WTC11 (cell line): ENCODE data around the gene ZBTB32. TPM values are rescaled to one million over a fixed set of nuclear protein-coding genes. Genes with fewer than 3 reads are reported as not detected.
A peak's percentile ranks its signal among the peaks of the same experiment; 100 is the strongest.

ENCODE experiments used
- ATAC-seq: fragments of 200-7000 bp; cut with Tn5 transposase; 2 replicates; pipeline ENCODE4 v1.10.0; 2021; ENCODE audit warnings: mild to moderate bottlenecking, moderate library complexity
- Bru-seq: library from RNA; stranded (reverse); fragments of 400-500 nt; gene quantifications from one replicate; lab custom pipeline; 2021; lab: Mats Ljungman, UMichigan
- CTCF ChIA-PET: fragments of 300-600 bp; sonication (Branson Sonifier 250); formaldehyde crosslinking; loops from one replicate; lab custom pipeline; 2021; ENCODE audit warnings: antibody characterized with exemption; lab: Charles Lee
- POLR2A ChIA-PET: fragments of 350-600 bp; sonication (Branson Sonifier 250); formaldehyde crosslinking; loops from one replicate; lab custom pipeline; 2021; ENCODE audit warnings: antibody characterized with exemption; lab: Charles Lee
- DNase-seq: peaks from one replicate; pipeline ENCODE4 v3.0.0; 2021; ENCODE audit warnings: low spot score
- H3K27ac Mint-ChIP-seq: 2 replicates; pipeline ENCODE4 v1.8.0; 2021; ENCODE audit warnings: mixed read lengths
- H3K27me3 Mint-ChIP-seq: 2 replicates; pipeline ENCODE4 v1.8.0; 2021; ENCODE audit warnings: low read depth, mild to moderate bottlenecking, moderate library complexity, mixed read lengths
- H3K36me3 Mint-ChIP-seq: 2 replicates; pipeline ENCODE4 v1.8.0; 2021; ENCODE audit warnings: mixed read lengths
- H3K4me1 Mint-ChIP-seq: 2 replicates; pipeline ENCODE4 v1.8.0; 2022; ENCODE audit warnings: mixed read lengths
- H3K4me3 Mint-ChIP-seq: 2 replicates; pipeline ENCODE4 v1.8.0; 2021; ENCODE audit warnings: mild to moderate bottlenecking, moderate library complexity, mixed read lengths
- H3K9me3 Mint-ChIP-seq: 2 replicates; pipeline ENCODE4 v1.8.0; 2021; ENCODE audit warnings: mixed read lengths
- ATF6 ChIP-seq: sonication (generic); formaldehyde crosslinking; IDR thresholded peaks from 2 replicates; pipeline ENCODE4 v1.8.1; 2023; ENCODE audit warnings: mild to moderate bottlenecking, missing genetic modification reagents
- CBFB ChIP-seq: sonication (generic); formaldehyde crosslinking; IDR thresholded peaks from 2 replicates; pipeline ENCODE4 v1.8.1; 2022; ENCODE audit warnings: mild to moderate bottlenecking, low read depth, missing genetic modification reagents
- E2F1 ChIP-seq: sonication (generic); formaldehyde crosslinking; IDR thresholded peaks from 2 replicates; pipeline ENCODE4 v1.8.0; 2022; ENCODE audit warnings: mild to moderate bottlenecking, missing genetic modification reagents
- ELF4 ChIP-seq: sonication (generic); formaldehyde crosslinking; IDR thresholded peaks from 2 replicates; pipeline ENCODE4 v1.8.1; 2022; ENCODE audit warnings: low read depth, mild to moderate bottlenecking, moderate library complexity, missing genetic modification reagents
- ETV6 ChIP-seq: sonication (generic); formaldehyde crosslinking; IDR thresholded peaks from 2 replicates; pipeline ENCODE4 v1.8.1; 2022; ENCODE audit warnings: mild to moderate bottlenecking, missing genetic modification reagents
- GTF2I ChIP-seq: fragments of 250-450 bp; sonication (Bioruptor Pico); conservative IDR thresholded peaks from 2 replicates; pipeline ENCODE4 v1.4.0; 2021; ENCODE audit warnings: mild to moderate bottlenecking
- HMGA2 ChIP-seq: fragments of 250-450 bp; sonication (Bioruptor Pico); IDR thresholded peaks from 2 replicates; pipeline ENCODE4 v1.4.0; 2021; ENCODE audit warnings: mild to moderate bottlenecking, moderate library complexity
- IRF1 ChIP-seq: sonication (generic); formaldehyde crosslinking; IDR thresholded peaks from 2 replicates; pipeline ENCODE4 v1.8.0; 2023; ENCODE audit warnings: missing genetic modification reagents
- KAT7 ChIP-seq: sonication (generic); formaldehyde crosslinking; IDR thresholded peaks from 2 replicates; pipeline ENCODE4 v1.8.1; 2023; ENCODE audit warnings: missing genetic modification reagents, mild to moderate bottlenecking, borderline replicate concordance
- NR3C1 ChIP-seq: sonication (generic); formaldehyde crosslinking; conservative IDR thresholded peaks from 2 replicates; pipeline ENCODE4 v1.8.1; 2023; ENCODE audit warnings: low read depth, mild to moderate bottlenecking, missing genetic modification reagents
- SP1 ChIP-seq: sonication (generic); formaldehyde crosslinking; conservative IDR thresholded peaks from 2 replicates; pipeline ENCODE4 v1.8.1; 2022; ENCODE audit warnings: missing genetic modification reagents
- TEAD1 ChIP-seq: sonication (generic); formaldehyde crosslinking; IDR thresholded peaks from 2 replicates; pipeline ENCODE4 v1.8.0; 2022; ENCODE audit warnings: mild to moderate bottlenecking, missing genetic modification reagents
- TP53 ChIP-seq: sonication (generic); formaldehyde crosslinking; IDR thresholded peaks from 2 replicates; pipeline ENCODE4 v1.8.1; 2023; ENCODE audit warnings: mild to moderate bottlenecking, missing genetic modification reagents
- USF1 ChIP-seq: sonication (generic); formaldehyde crosslinking; IDR thresholded peaks from 2 replicates; pipeline ENCODE4 v1.8.0; 2022; ENCODE audit warnings: mild to moderate bottlenecking, missing genetic modification reagents
- ZBTB21 ChIP-seq: sonication (generic); formaldehyde crosslinking; IDR thresholded peaks from 2 replicates; pipeline ENCODE4 v1.8.1; 2023; ENCODE audit warnings: mild to moderate bottlenecking, missing genetic modification reagents, borderline replicate concordance
- ZBTB43 ChIP-seq: sonication (generic); formaldehyde crosslinking; IDR thresholded peaks from 2 replicates; pipeline ENCODE4 v1.8.1; 2023; ENCODE audit warnings: mild to moderate bottlenecking, missing genetic modification reagents
- ZNF281 ChIP-seq: sonication (generic); formaldehyde crosslinking; IDR thresholded peaks from 2 replicates; pipeline ENCODE4 v1.8.0; 2023; ENCODE audit warnings: mild to moderate bottlenecking, missing genetic modification reagents
- ZNF317 ChIP-seq: sonication (generic); formaldehyde crosslinking; IDR thresholded peaks from 2 replicates; pipeline ENCODE4 v1.8.1; 2023; ENCODE audit warnings: low read depth, mild to moderate bottlenecking, moderate library complexity, missing genetic modification reagents, borderline replicate concordance
- ZNF396 ChIP-seq: fragments of 250-450 bp; sonication (Bioruptor Pico); IDR thresholded peaks from 2 replicates; pipeline ENCODE4 v1.8.0; 2021; ENCODE audit warnings: mild to moderate bottlenecking, moderate library complexity, borderline replicate concordance
- ZNF423 ChIP-seq: fragments of 250-450 bp; sonication (Bioruptor Pico); IDR thresholded peaks from 2 replicates; pipeline ENCODE4 v2.1.2; 2022; ENCODE audit warnings: mild to moderate bottlenecking, moderate library complexity
- ZNF512 ChIP-seq: sonication (generic); formaldehyde crosslinking; IDR thresholded peaks from 2 replicates; pipeline ENCODE4 v1.8.1; 2022; ENCODE audit warnings: missing genetic modification reagents, borderline replicate concordance
- ZSCAN18 ChIP-seq: fragments of 250-450 bp; sonication (Bioruptor Pico); IDR thresholded peaks from 2 replicates; pipeline ENCODE4 v2.1.2; 2022; ENCODE audit warnings: mild to moderate bottlenecking, moderate library complexity
- long read RNA-seq, 3 experiments: library from RNA in 1 of 3; library from capped mRNA in 1 of 3; library from polyadenylated mRNA in 1 of 3; unstranded in 2 of 3; stranded (forward) in 1 of 3; transcript quantifications; one replicate each; pipeline ENCODE4 v2.0.0, GENCODE V29; 2021
- total RNA-seq: library from RNA; stranded (reverse); gene quantifications from 3 replicates; pipeline ENCODE4 v1.2.3, GENCODE V29; 2021

Gene ZBTB32
- total RNA-seq (0.11 to 0.34 TPM (median 0.18 TPM) in 3 replicates), Bru-seq, nascent RNA (percentile 7 among the genes with signal in this experiment)
- long read RNA-seq, experiment 1, partial matches to known transcripts, result 0 of 1 reads
- long read RNA-seq, experiment 1, other reads (novel, unspliced or antisense), result 1 of 1 reads
- long read RNA-seq, experiment 2, result 0 reads
- long read RNA-seq, experiment 3, partial matches to known transcripts, result 0 of 3 reads
- long read RNA-seq, experiment 3, other reads (novel, unspliced or antisense), result 3 of 3 reads

GRCh38 chr19:35704218-35704617 is at the start of gene ZBTB32:
TSS of gene ZBTB32 (plus strand) at chr19:35704558. CDS start at chr19:35714627, 10,069 bp downstream.
- peak; percentile 54 for ATAC-seq
- CTCF ChIA-PET, result interaction anchor here (1.2 to 2.8 kb wide), 3 partner anchors 10 to 146 kb away, joined by 4 to 16 read pairs (median 15); no protein-coding TSS in a partner anchor
- H3K36me3 Mint-ChIP-seq, result no peaks in the 10 kb centered on the region
- H3K27ac Mint-ChIP-seq, result no peak within 1 kb of the TSS
- no peaks in the 10 kb centered on the region; the same call in 1 of the 2 replicates for H3K4me1 Mint-ChIP-seq
- POLR2A ChIA-PET, result interaction anchor here (3.1 kb wide), 1 partner anchor 9 kb away, joined by 14 read pairs; no protein-coding TSS in a partner anchor
- H3K4me3 Mint-ChIP-seq, result no peak within 1 kb of the TSS
- H3K27me3 Mint-ChIP-seq, result peaks cover 46% of the 10 kb centered on the region
- peak; percentile 83 for DNase-seq
- peaks cover 5% of the 10 kb centered on the region for H3K9me3 Mint-ChIP-seq
- peak; percentile 98 for TF ChIP-seq TEAD1
- TF ChIP-seq ZNF423 (CRISPR knock-in tag), result no peak
- no peak for TF ChIP-seq KAT7
- no peak for TF ChIP-seq ZSCAN18 (CRISPR knock-in tag)
- TF ChIP-seq TP53, result peak; percentile 89; the same call in 1 of the 2 replicates
- TF ChIP-seq ZBTB21 (CRISPR knock-in tag), result peak; percentile 90
- 0 out of 2 replicates have a peak, but pooled peaks have one; percentile 35 for TF ChIP-seq ELF4
- TF ChIP-seq NR3C1, result no peak; the same call in 1 of the 2 replicates
- TF ChIP-seq ETV6, result peak; percentile 94
- peak; percentile 92 for TF ChIP-seq E2F1 (CRISPR knock-in tag)
- no peak for TF ChIP-seq ZNF396 (CRISPR knock-in tag)
- TF ChIP-seq USF1, result peak; percentile 90
- no peak for TF ChIP-seq ZNF512 (CRISPR knock-in tag)
- TF ChIP-seq SP1 (CRISPR knock-in tag), result peak; percentile 74
- TF ChIP-seq HMGA2 (CRISPR knock-in tag), result no peak
- no peak; the same call in 1 of the 2 replicates for TF ChIP-seq ZNF317 (CRISPR knock-in tag)
- 0 out of 2 replicates have a peak, but pooled peaks have one; percentile 62 for TF ChIP-seq CBFB (CRISPR knock-in tag)
- TF ChIP-seq IRF1 (CRISPR knock-in tag), result peak; percentile 83; the same call in 1 of the 2 replicates
- no peak for TF ChIP-seq GTF2I
- peak; percentile 94 for TF ChIP-seq ZBTB43 (CRISPR knock-in tag)
- peak; percentile 63; the same call in 1 of the 2 replicates for TF ChIP-seq ATF6 (CRISPR knock-in tag)
- peak; percentile 90 for TF ChIP-seq ZNF281 (CRISPR knock-in tag)
